HL-60 (cell line): Measurements from ENCODE around the gene ITGA7.

Source experiments
- GABPA ChIP-seq: IDR thresholded peaks from 2 replicates; pipeline ENCODE4 v1.6.1; 2012; ENCODE audit warnings: low read depth
- POLR2AphosphoS5 ChIP-seq: IDR thresholded peaks from 2 replicates; pipeline ENCODE4 v1.6.1; 2012; ENCODE audit warnings: low read depth
- REST ChIP-seq: IDR thresholded peaks from 2 replicates; pipeline ENCODE4 v1.6.1; 2012; ENCODE audit warnings: low read depth; ENCODE audit not compliant: insufficient replicate concordance
- SPI1 ChIP-seq: IDR thresholded peaks from 2 replicates; pipeline ENCODE4 v1.6.1; 2012; ENCODE audit warnings: low read depth, mild to moderate bottlenecking, borderline replicate concordance
- TF ChIP-seq, protein P1 (sequence below): IDR thresholded peaks from one replicate; pipeline ENCODE4 v1.5.1; 2011; ENCODE audit warnings: low read length, control low read depth, inconsistent platforms; ENCODE audit not compliant: insufficient read depth

- TF ChIP-seq, protein P1, sequence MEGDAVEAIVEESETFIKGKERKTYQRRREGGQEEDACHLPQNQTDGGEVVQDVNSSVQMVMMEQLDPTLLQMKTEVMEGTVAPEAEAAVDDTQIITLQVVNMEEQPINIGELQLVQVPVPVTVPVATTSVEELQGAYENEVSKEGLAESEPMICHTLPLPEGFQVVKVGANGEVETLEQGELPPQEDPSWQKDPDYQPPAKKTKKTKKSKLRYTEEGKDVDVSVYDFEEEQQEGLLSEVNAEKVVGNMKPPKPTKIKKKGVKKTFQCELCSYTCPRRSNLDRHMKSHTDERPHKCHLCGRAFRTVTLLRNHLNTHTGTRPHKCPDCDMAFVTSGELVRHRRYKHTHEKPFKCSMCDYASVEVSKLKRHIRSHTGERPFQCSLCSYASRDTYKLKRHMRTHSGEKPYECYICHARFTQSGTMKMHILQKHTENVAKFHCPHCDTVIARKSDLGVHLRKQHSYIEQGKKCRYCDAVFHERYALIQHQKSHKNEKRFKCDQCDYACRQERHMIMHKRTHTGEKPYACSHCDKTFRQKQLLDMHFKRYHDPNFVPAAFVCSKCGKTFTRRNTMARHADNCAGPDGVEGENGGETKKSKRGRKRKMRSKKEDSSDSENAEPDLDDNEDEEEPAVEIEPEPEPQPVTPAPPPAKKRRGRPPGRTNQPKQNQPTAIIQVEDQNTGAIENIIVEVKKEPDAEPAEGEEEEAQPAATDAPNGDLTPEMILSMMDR, result peak; percentile 92
- TF ChIP-seq POLR2AphosphoS5 (no peak), SPI1 (no peak), REST (no peak), GABPA (no peak)
Measured at GRCh38 chr12:55736780-55737580, 29.3 kb upstream of the ITGA7 start.
